B cell (primary cell): ENCODE results near the gene SLC2A13. TPM values are rescaled to one million over a fixed set of nuclear protein-coding genes. Genes with fewer than 3 reads are reported as not detected.
A peak's percentile ranks its signal among the peaks of the same experiment; 100 is the strongest.

Source experiments
- ATAC-seq: fragments of 200-7000 bp; cut with Tn5 transposase; one replicate; pipeline ENCODE4 v1.10.0; 2021; ENCODE audit warnings: low read depth, mild to moderate bottlenecking, moderate number of reproducible peaks, moderate library complexity
- CTCF ChIA-PET: fragments of 350-600 bp; sonication (Branson Sonifier 250); formaldehyde crosslinking; loops from one replicate; lab custom pipeline; 2021; ENCODE audit warnings: antibody characterized with exemption, inconsistent platforms; lab: Charles Lee
- POLR2A ChIA-PET: fragments of 350-600 bp; sonication (Branson Sonifier 250); formaldehyde crosslinking; loops from one replicate; lab custom pipeline; 2021; ENCODE audit warnings: antibody characterized with exemption; lab: Charles Lee
- DNase-seq: peaks from one replicate; pipeline ENCODE4 v3.0.0; 2013
- H2AFZ ChIP-seq: 2 replicates; pipeline ENCODE4 v1.6.1; 2012; ENCODE audit warnings: mild to moderate bottlenecking, low read depth, low read length; ENCODE audit not compliant: insufficient read depth, poor library complexity, severe bottlenecking
- H3K27ac ChIP-seq, 2 donors: 1 replicate in 1 of 2; 2 replicates in 1 of 2; pipeline ENCODE4 v1.5.1; 2012 to 2013; ENCODE audit warnings: low read length in 2 of 2, mild to moderate bottlenecking in 2 of 2, moderate library complexity in 1 of 2
- H3K27me3 ChIP-seq, 4 experiments: fragments of 200-600 bp in 1 of 4; sonication (generic) in 1 of 4; replicated peaks in 1 of 4; 1 replicate in 2 of 4; 2 replicates in 2 of 4; pipeline versions ENCODE4 v1.6.1 to v1.7.0; 2013 to 2016; ENCODE audit warnings: low read length in 3 of 4, mild to moderate bottlenecking in 2 of 4, mixed read lengths in 1 of 4, moderate library complexity in 1 of 4; ENCODE audit not compliant: insufficient read depth in 4 of 4, control insufficient read depth in 3 of 4; ENCODE audit errors: control extremely low read depth in 1 of 4
- H3K36me3 ChIP-seq, 2 experiments: replicated peaks in 1 of 2; 1 replicate in 1 of 2; 2 replicates in 1 of 2; pipeline versions ENCODE4 v1.6.1 to v1.7.1; 2013; ENCODE audit warnings: low read length in 1 of 2; ENCODE audit not compliant: insufficient read depth in 2 of 2, control insufficient read depth in 1 of 2; ENCODE audit errors: control extremely low read depth in 1 of 2, extremely low read depth in 1 of 2
- H3K4me1 ChIP-seq, 2 donors: fragments of 200-600 bp in 1 of 2; sonication (generic) in 1 of 2; 1 replicate in 1 of 2; 2 replicates in 1 of 2; pipeline versions ENCODE4 v1.5.1 to v1.6.1; 2013 to 2017; ENCODE audit warnings: low read length in 2 of 2; ENCODE audit not compliant: control insufficient read depth in 2 of 2, insufficient read depth in 2 of 2
- H3K4me2 ChIP-seq: replicated peaks from 2 replicates; pipeline ENCODE3; 2012; ENCODE audit warnings: mild to moderate bottlenecking, low read depth, low read length; ENCODE audit not compliant: poor library complexity, severe bottlenecking
- H3K4me3 ChIP-seq, 5 experiments: fragments of 200-600 bp in 1 of 5; sonication (generic) in 1 of 5; 1 replicate in 3 of 5; 2 replicates in 2 of 5; pipeline versions ENCODE4 v1.5.1 to v1.7.0; 2011 to 2016; ENCODE audit warnings: low read length in 4 of 5, mild to moderate bottlenecking in 4 of 5, low read depth in 2 of 5, control low read depth in 1 of 5, moderate library complexity in 1 of 5; ENCODE audit not compliant: insufficient read depth in 1 of 5; ENCODE audit errors: control extremely low read depth in 1 of 5, extremely low read depth in 1 of 5
- H3K79me2 ChIP-seq: fragments of 200-600 bp; sonication (generic); one replicate; pipeline ENCODE4 v1.6.0; 2016; ENCODE audit warnings: low read length; ENCODE audit not compliant: control insufficient read depth, insufficient read depth
- H3K9ac ChIP-seq: fragments of 200-600 bp; sonication (generic); 2 replicates; pipeline ENCODE4 v1.6.1; 2017; ENCODE audit warnings: mild to moderate bottlenecking, low read length, moderate library complexity
- H3K9me3 ChIP-seq, 3 donors: one replicate each; pipeline versions ENCODE4 v1.6.1 to v1.7.1; 2013; ENCODE audit warnings: low read length in 2 of 3; ENCODE audit not compliant: control insufficient read depth in 2 of 3, insufficient read depth in 1 of 3; ENCODE audit errors: control extremely low read depth in 1 of 3
- H4K20me1 ChIP-seq: 2 replicates; pipeline ENCODE4 v1.6.0; 2012; ENCODE audit warnings: mild to moderate bottlenecking, low read length; ENCODE audit not compliant: insufficient read depth, control insufficient read depth, poor library complexity, severe bottlenecking
- H3K27ac Mint-ChIP-seq: one replicate; pipeline ENCODE4 v1.8.0; 2021; ENCODE audit warnings: mixed read lengths
- H3K27me3 Mint-ChIP-seq: one replicate; pipeline ENCODE4 v1.8.0; 2021; ENCODE audit warnings: mixed read lengths
- H3K4me1 Mint-ChIP-seq: one replicate; pipeline ENCODE4 v1.8.0; 2021; ENCODE audit warnings: mixed read lengths
- H3K4me3 Mint-ChIP-seq: one replicate; pipeline ENCODE4 v1.8.0; 2021; ENCODE audit warnings: mixed read lengths
- H3K9me3 Mint-ChIP-seq: one replicate; pipeline ENCODE4 v1.8.0; 2022; ENCODE audit warnings: mixed read lengths; ENCODE audit not compliant: insufficient read depth
- EZH2 ChIP-seq: IDR thresholded peaks from 2 replicates; pipeline ENCODE4 v1.6.1; 2012; ENCODE audit warnings: borderline replicate concordance, low read depth, mild to moderate bottlenecking, moderate library complexity, low read length; ENCODE audit not compliant: insufficient read depth, poor library complexity, severe bottlenecking
- WGBS: methylation state at CpG from one replicate; pipeline ENCODE4 v1.1.5; 2013; ENCODE audit warnings: missing lambda C conversion rate; ENCODE audit not compliant: insufficient coverage; 5-methylcytosine and 5-hydroxymethylcytosine counted together
- intact Hi-C: fragments of 100-400 bp; cut with micrococcal nuclease; formaldehyde crosslinking; loops from one replicate; pipeline ENCODE4 v1.10.0; 2022
- polyA minus RNA-seq: library from RNA; depleted of rRNA, polyadenylated mRNA; stranded (reverse); fragments of >200 nt; gene quantifications from 2 replicates; pipeline ENCODE4 v1.2.3, GENCODE V29; 2012
- polyA plus RNA-seq: library from polyadenylated mRNA; depleted of rRNA; stranded (reverse); fragments of >200 nt; gene quantifications from 2 replicates; pipeline ENCODE4 v1.2.3, GENCODE V29; 2012
- total RNA-seq, 2 donors: library from RNA; stranded (reverse); fragments of 120-200 nt in 1 of 2; gene quantifications; 1 replicate in 1 of 2; 2 replicates in 1 of 2; pipeline versions ENCODE4 v1.2.3 to v1.2.4, GENCODE V29; 2013 to 2022
- TF ChIP-seq, protein P1 (sequence below): fragments of 200-600 bp; IDR thresholded peaks from one replicate; pipeline ENCODE4 v1.8.0; 2022; ENCODE audit warnings: antibody characterized with exemption, mild to moderate bottlenecking

SLC2A13 gene
- total RNA-seq (8.6 and 9.9 TPM in 2 replicates), polyA plus RNA-seq (1.2 and 2.1 TPM in 2 replicates), polyA minus RNA-seq (3.9 and 4.4 TPM in 2 replicates)
- 4.4 TPM for total RNA-seq (2013)

DNA sequence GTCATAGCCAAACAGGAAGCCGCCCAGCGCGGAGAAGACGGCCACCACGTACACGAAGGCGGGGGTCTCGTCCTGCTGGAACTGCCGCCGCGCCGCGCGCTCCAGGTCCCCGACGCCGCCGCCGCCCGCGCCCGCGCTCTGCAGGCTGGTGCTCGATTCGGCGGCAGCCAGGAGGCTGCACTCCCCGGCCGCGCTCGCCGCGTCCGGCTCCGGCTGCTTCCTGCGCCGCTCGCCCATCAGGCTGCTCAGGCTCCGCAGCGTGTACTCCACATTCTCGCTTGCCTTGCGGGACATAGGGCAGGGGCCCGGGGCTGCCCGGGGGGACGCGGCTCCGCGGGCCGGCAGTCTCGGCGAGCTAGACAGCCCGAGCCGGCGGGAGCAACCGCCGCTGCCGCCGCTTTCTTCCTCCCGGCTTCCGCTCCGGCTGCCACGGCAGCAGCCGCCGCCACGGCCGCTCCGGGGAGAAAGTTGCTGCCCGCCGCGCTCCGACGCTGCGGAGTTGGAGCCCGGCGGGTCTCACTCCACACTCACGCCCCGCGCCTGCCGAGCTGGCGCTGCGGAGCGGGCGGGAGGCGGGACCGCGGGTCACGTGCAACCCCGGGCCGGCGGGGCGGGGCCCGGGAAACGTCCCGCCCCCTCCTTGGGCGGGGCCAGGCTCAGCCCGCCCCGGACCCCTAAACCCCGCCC, at the start of gene SLC2A13:
SLC2A13 (minus strand) TSS at position 567 of the 687 bp plus-strand sequence; CDS start at position 294, 273 bp downstream.
- Histone ChIP-seq H3K27ac (peak within 1 kb of the TSS in 1 of 2 donors; percentile 42), H2AFZ (peak within 1 kb of the TSS; percentile 94), H3K79me2 (no peaks in the 10 kb centered on the region), H3K4me2 (peak within 1 kb of the TSS; percentile 91), H3K9me3 (no peaks in the 10 kb centered on the region), H4K20me1 (no peaks in the 10 kb centered on the region), H3K4me1 (peaks cover 10 to 30% of the 10 kb centered on the region in 2 donors), H3K36me3 (no peaks in the 10 kb centered on the region), H3K27me3 (no peaks in the 10 kb centered on the region), H3K9ac (peak within 1 kb of the TSS; percentile 74), H3K4me3 (peak within 1 kb of the TSS in 4 of 5 experiments; percentile 52 to 83 (median 76))
- peaks cover 29% of the 10 kb centered on the region for H3K4me1 Mint-ChIP-seq
- intact Hi-C loops: loop anchor here (2.0 to 10.0 kb wide), 6 partner anchors 47 to 787 kb away; no protein-coding TSS in a partner anchor
- under 1% methylated on average over 96 of the region's 97 CpGs for WGBS
- H3K4me3 Mint-ChIP-seq: peak within 1 kb of the TSS; percentile 81
- DNase-seq (peak; percentile 89), ATAC-seq (peak; percentile 86)
- ChIA-PET CTCF (interaction anchor here (0.7 to 9.9 kb wide), 13 partner anchors 12 to 350 kb away, joined by 3 to 80 read pairs (median 4); partner anchors contain the start of gene LRRK2), POLR2A (interaction anchor here (0.6 to 0.8 kb wide), 2 partner anchors 120 to 130 kb away, joined by 3 to 4 read pairs; partner anchors contain the start of gene LRRK2)
- peak within 1 kb of the TSS; percentile 71 for H3K27ac Mint-ChIP-seq
- H3K27me3 Mint-ChIP-seq: no peaks in the 10 kb centered on the region
- H3K9me3 Mint-ChIP-seq: no peaks in the 10 kb centered on the region
- TF ChIP-seq, protein P1, sequence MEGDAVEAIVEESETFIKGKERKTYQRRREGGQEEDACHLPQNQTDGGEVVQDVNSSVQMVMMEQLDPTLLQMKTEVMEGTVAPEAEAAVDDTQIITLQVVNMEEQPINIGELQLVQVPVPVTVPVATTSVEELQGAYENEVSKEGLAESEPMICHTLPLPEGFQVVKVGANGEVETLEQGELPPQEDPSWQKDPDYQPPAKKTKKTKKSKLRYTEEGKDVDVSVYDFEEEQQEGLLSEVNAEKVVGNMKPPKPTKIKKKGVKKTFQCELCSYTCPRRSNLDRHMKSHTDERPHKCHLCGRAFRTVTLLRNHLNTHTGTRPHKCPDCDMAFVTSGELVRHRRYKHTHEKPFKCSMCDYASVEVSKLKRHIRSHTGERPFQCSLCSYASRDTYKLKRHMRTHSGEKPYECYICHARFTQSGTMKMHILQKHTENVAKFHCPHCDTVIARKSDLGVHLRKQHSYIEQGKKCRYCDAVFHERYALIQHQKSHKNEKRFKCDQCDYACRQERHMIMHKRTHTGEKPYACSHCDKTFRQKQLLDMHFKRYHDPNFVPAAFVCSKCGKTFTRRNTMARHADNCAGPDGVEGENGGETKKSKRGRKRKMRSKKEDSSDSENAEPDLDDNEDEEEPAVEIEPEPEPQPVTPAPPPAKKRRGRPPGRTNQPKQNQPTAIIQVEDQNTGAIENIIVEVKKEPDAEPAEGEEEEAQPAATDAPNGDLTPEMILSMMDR: no peak
- TF ChIP-seq EZH2: no peak

DNA sequence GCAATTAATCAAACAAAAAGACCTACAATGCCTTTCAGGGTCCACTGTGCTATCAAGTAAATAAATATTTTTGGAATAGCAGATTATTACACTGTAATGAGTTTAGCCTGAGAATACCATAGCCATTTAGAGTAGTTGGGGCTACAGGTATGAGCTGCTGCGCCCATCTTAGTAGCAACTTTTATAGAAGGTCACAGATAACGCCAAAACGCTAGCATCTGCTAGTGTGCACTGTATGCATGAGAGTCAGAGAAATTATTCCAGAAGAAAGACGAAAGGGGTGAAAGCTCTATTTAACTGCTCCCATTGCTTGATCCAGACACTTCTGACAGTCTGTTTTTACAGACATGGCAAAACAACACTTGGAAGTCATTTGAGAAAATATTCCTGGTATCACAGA, 48.5 kb upstream of the SLC2A13 start:
- H3K79me2 ChIP-seq: no peaks in the 10 kb centered on the region
- no peak overlapping the region for H2AFZ ChIP-seq
- CTCF ChIA-PET: interaction anchor here (0.8 to 12.3 kb wide), 17 partner anchors 13 to 160 kb away, joined by 3 to 195 read pairs (median 7); partner anchors contain the start of gene LRRK2
- ATAC-seq: no peak
- H3K4me2 ChIP-seq: no peak overlapping the region
- H3K36me3 ChIP-seq: no peaks in the 10 kb centered on the region
- DNase-seq: no peak
- no peaks in the 10 kb centered on the region for H4K20me1 ChIP-seq
- Mint-ChIP-seq H3K4me3 (no peak overlapping the region), H3K9me3 (no peaks in the 10 kb centered on the region), H3K27ac (peak overlapping the region; percentile 69), H3K27me3 (no peaks in the 10 kb centered on the region), H3K4me1 (peaks cover 55% of the 10 kb centered on the region)
- H3K27ac ChIP-seq: no peak overlapping the region
- intact Hi-C loops: loop anchor here (2.0 to 10.0 kb wide), 3 partner anchors 14 to 770 kb away; partner anchors contain the start of gene SLC2A13
- H3K4me3 ChIP-seq: no peak overlapping the region
- TF ChIP-seq, protein P1: no peak
- TF ChIP-seq EZH2: no peak
- H3K27me3 ChIP-seq: no peaks in the 10 kb centered on the region
- 100% methylated on average over 3 of the region's 4 CpGs for WGBS
- POLR2A ChIA-PET: no interaction called here
- H3K4me1 ChIP-seq: peaks cover 35 to 39% of the 10 kb centered on the region in 2 donors
- H3K9me3 ChIP-seq: no peaks in the 10 kb centered on the region
- H3K9ac ChIP-seq: no peak overlapping the region
